K562 (cell line): Measurements from ENCODE around the gene CPED1. TPM values are rescaled to one million over a fixed set of nuclear protein-coding genes. Genes with fewer than 3 reads are reported as not detected.

Experiments
- ARID2 ChIP-seq: fragments of 450-650 bp; IDR thresholded peaks from 2 replicates; pipeline ENCODE4 v1.6.1; 2017; ENCODE audit warnings: antibody characterized with exemption, mild to moderate bottlenecking
- CBFA2T2 ChIP-seq: fragments of 450-650 bp; conservative IDR thresholded peaks from 2 replicates; pipeline ENCODE4 v1.6.1; 2017; ENCODE audit warnings: mild to moderate bottlenecking
- CBX1 ChIP-seq: sonication (generic); IDR thresholded peaks from 2 replicates; pipeline ENCODE4 v1.6.1; 2016; ENCODE audit warnings: antibody characterized with exemption, low read depth, mild to moderate bottlenecking
- CGGBP1 ChIP-seq: fragments of 250-450 bp; sonication (Bioruptor Pico); IDR thresholded peaks from 2 replicates; pipeline ENCODE4 v1.9.0; 2021; ENCODE audit warnings: mild to moderate bottlenecking
- FIP1L1 ChIP-seq: fragments of 200-400 bp; formaldehyde crosslinking; IDR thresholded peaks from 2 replicates; pipeline ENCODE4 v1.6.1; 2018; ENCODE audit warnings: mild to moderate bottlenecking, low read depth, low read length; ENCODE audit not compliant: poor library complexity, severe bottlenecking
- HDAC8 ChIP-seq: fragments of 450-650 bp; IDR thresholded peaks from 2 replicates; pipeline ENCODE4 v1.6.1; 2016; ENCODE audit warnings: mild to moderate bottlenecking, missing genetic modification characterization, moderate library complexity, missing compliant biosample characterization
- IRF2 ChIP-seq: sonication (generic); formaldehyde crosslinking; IDR thresholded peaks from 2 replicates; pipeline ENCODE4 v1.8.1; 2022; ENCODE audit warnings: mild to moderate bottlenecking, missing genetic modification reagents
- KDM4B ChIP-seq, 2 experiments: fragments of 450-650 bp in 1 of 2; sonication (generic) in 1 of 2; IDR thresholded peaks; 2 replicates each; pipeline ENCODE4 v1.6.1; 2016 to 2017; ENCODE audit warnings: borderline replicate concordance in 2 of 2, antibody characterized with exemption in 1 of 2, low read depth in 1 of 2, mild to moderate bottlenecking in 1 of 2
- KDM5B ChIP-seq: fragments of 200-600 bp; sonication (generic); IDR thresholded peaks from 2 replicates; pipeline ENCODE4 v1.6.1; 2012; ENCODE audit warnings: low read depth, mild to moderate bottlenecking, moderate library complexity, low read length, control low read depth, inconsistent platforms; ENCODE audit not compliant: insufficient replicate concordance
- MTA2 ChIP-seq: fragments of 450-650 bp; IDR thresholded peaks from 2 replicates; pipeline ENCODE4 v1.6.1; 2016; ENCODE audit warnings: low read depth
- PTRF ChIP-seq: fragments of 450-650 bp; IDR thresholded peaks from 2 replicates; pipeline ENCODE4 v1.6.1; 2016; ENCODE audit warnings: mild to moderate bottlenecking, missing genetic modification characterization, missing compliant biosample characterization
- SMARCA4 ChIP-seq: fragments of 450-650 bp; IDR thresholded peaks from 2 replicates; pipeline ENCODE4 v1.6.1; 2016
- SMARCB1 ChIP-seq: IDR thresholded peaks from 2 replicates; pipeline ENCODE4 v1.6.1; 2011; ENCODE audit warnings: improper control_type of control experiment, low read depth; ENCODE audit not compliant: insufficient read length
- TCF7L2 ChIP-seq: fragments of 150-350 bp; IDR thresholded peaks from 2 replicates; pipeline ENCODE4 v1.6.1; 2016; ENCODE audit warnings: low read depth, mild to moderate bottlenecking, low read length, moderate library complexity
- THAP12 ChIP-seq: fragments of 250-450 bp; sonication (Bioruptor Pico); IDR thresholded peaks from 2 replicates; pipeline ENCODE4 v1.9.0; 2021; ENCODE audit warnings: mild to moderate bottlenecking, inconsistent platforms
- U2AF2 ChIP-seq: fragments of 200-400 bp; formaldehyde crosslinking; optimal IDR thresholded peaks from 2 replicates; pipeline ENCODE3; 2017; ENCODE audit warnings: low read depth, mild to moderate bottlenecking, low read length
- USF2 ChIP-seq: sonication (generic); formaldehyde crosslinking; IDR thresholded peaks from 2 replicates; pipeline ENCODE4 v1.5.0; 2020; ENCODE audit warnings: missing genetic modification reagents
- ZBED1 ChIP-seq: IDR thresholded peaks from 2 replicates; pipeline ENCODE4 v1.6.1; 2014
- ZFPM2 ChIP-seq: fragments of 250-450 bp; sonication (Bioruptor Pico); IDR thresholded peaks from 2 replicates; pipeline ENCODE4 v1.5.1; 2022; ENCODE audit warnings: mild to moderate bottlenecking
- ZNF143 ChIP-seq: sonication (generic); formaldehyde crosslinking; IDR thresholded peaks from 2 replicates; pipeline ENCODE4 v1.9.0; 2022; ENCODE audit warnings: mild to moderate bottlenecking, missing genetic modification reagents
- ZNF507 ChIP-seq: conservative IDR thresholded peaks from 2 replicates; pipeline ENCODE4 v1.6.1; 2017; ENCODE audit warnings: missing genetic modification characterization, missing compliant biosample characterization
- ZNF717 ChIP-seq: fragments of 250-450 bp; sonication (Bioruptor Pico); IDR thresholded peaks from 2 replicates; pipeline ENCODE4 v1.5.0; 2021
- polyA plus RNA-seq, 8 experiments: library from polyadenylated mRNA; depleted of rRNA in 4 of 8; stranded (reverse) in 5 of 8; unstranded in 3 of 8; fragments of >200 nt; fragmentation: Nextera tagmentation in 2 of 8; fragmentation: Illumina TruSeq in 1 of 8; extraction: Ambion mirVana in 2 of 8; extraction: Trizol in 1 of 8; gene quantifications; 2 replicates each; pipeline versions ENCODE4 v1.2.1 to v1.2.3, GENCODE V29; 2011 to 2014; ENCODE audit warnings: inconsistent platforms in 1 of 8, missing spikeins in 1 of 8
- total RNA-seq, 7 experiments: library from RNA; depleted of rRNA in 6 of 7; stranded (reverse); fragments of >200 nt in 6 of 7; fragmentation: Illumina TruSeq in 2 of 7; extraction: Trizol in 2 of 7; gene quantifications; 2 replicates each; pipeline versions ENCODE4 v1.2.1 to v1.2.3, GENCODE V29; 2011 to 2021; ENCODE audit warnings: low replicate concordance in 1 of 7
- TF ChIP-seq, protein P1 (sequence below), 2 experiments: fragments of 150-350 bp in 1 of 2; IDR thresholded peaks; 2 replicates each; pipeline ENCODE4 v1.6.1; 2012 to 2016; ENCODE audit warnings: low read depth in 2 of 2, low read length in 2 of 2, mild to moderate bottlenecking in 1 of 2, moderate library complexity in 1 of 2

CPED1 gene
- total and polyA plus RNA-seq, 9 of the 15 experiments (the other 6 are each of a cell fraction or from before 2014, with no cell fraction given): 195 to 393 (median 290) TPM

DNA sequence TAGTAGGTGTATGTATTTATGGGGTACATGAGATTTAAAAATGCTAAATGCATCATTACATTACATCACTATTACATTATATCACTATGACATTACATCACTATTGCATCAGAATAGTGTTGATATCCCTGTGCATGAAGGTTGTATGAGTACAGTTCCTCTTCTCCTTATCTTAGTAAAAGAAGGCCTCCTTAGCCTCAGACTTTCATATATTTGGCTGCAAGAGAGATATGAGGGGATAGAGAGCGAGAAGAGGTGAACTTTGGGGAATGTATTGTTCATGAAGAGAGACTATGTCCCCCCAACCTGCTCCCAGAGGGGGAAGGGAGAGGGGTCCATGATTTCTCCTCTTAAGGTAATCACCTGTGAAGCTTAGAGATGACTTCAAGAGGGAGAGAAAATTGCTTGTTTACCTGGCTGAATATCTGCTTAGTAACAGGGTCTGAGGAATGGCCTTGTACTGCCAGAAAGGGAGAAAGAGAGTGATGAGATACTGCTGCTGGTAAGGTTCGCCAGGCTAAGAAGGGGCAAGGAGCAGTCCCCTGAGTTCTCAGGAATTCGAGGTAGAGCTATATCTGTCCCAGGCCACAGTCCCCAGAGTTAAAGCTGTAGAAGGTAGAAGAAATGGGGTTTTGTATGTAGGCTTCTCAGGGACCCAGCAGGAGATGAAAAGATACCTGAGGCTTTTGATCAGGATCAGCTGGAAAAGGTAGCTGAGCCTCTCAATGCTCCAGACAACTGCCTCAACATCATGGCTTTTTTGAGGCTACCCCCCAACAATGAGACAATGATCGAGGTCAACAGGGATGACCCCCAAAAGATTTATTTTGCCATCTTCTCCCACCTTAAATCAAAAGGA, 171.9 kb downstream of the CPED1 start (continued):
- TF ChIP-seq ZNF507 (no peak; the same call in none of the 2 replicates), THAP12 (no peak), U2AF2 (no peak), TCF7L2 (no peak), KDM4B (IDR thresholded peaks at IDR 0.05; ENCODE audit: borderline replicate concordance in 2 of 2, low read depth in 1 of 2) (no peak), FIP1L1 (no peak), IRF2 (no peak), ARID2 (no peak), ZBED1 (no peak), CBX1 (no peak), KDM5B (no peak), SMARCA4 (peak; percentile 90; the same call in 1 of the 2 replicates), HDAC8 (tag) (peak; percentile 95), CGGBP1 (CRISPR knock-in tag) (no peak), PTRF (peak; percentile 70), USF2 (CRISPR knock-in tag) (no peak; the same call in 1 of the 2 replicates), CBFA2T2 (no peak), ZNF717 (CRISPR knock-in tag) (no peak), MTA2 (no peak), ZFPM2 (CRISPR knock-in tag) (no peak), ZNF143 (no peak), SMARCB1 (no peak)
- TF ChIP-seq, protein P1, sequence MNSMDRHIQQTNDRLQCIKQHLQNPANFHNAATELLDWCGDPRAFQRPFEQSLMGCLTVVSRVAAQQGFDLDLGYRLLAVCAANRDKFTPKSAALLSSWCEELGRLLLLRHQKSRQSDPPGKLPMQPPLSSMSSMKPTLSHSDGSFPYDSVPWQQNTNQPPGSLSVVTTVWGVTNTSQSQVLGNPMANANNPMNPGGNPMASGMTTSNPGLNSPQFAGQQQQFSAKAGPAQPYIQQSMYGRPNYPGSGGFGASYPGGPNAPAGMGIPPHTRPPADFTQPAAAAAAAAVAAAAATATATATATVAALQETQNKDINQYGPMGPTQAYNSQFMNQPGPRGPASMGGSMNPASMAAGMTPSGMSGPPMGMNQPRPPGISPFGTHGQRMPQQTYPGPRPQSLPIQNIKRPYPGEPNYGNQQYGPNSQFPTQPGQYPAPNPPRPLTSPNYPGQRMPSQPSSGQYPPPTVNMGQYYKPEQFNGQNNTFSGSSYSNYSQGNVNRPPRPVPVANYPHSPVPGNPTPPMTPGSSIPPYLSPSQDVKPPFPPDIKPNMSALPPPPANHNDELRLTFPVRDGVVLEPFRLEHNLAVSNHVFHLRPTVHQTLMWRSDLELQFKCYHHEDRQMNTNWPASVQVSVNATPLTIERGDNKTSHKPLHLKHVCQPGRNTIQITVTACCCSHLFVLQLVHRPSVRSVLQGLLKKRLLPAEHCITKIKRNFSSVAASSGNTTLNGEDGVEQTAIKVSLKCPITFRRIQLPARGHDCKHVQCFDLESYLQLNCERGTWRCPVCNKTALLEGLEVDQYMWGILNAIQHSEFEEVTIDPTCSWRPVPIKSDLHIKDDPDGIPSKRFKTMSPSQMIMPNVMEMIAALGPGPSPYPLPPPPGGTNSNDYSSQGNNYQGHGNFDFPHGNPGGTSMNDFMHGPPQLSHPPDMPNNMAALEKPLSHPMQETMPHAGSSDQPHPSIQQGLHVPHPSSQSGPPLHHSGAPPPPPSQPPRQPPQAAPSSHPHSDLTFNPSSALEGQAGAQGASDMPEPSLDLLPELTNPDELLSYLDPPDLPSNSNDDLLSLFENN (IDR thresholded peaks at IDR 0.05; ENCODE audit: low read depth in 2 of 2, low read length in 2 of 2): no peak; a peak in 1 of 4 replicates
